NCI-H345 (cell line): ENCODE data around the gene SLC66A3.
A peak's percentile ranks its signal among the peaks of the same experiment; 100 is the strongest.

ENCODE experiments used
- DNase-seq: peaks from one replicate; lab custom pipeline; 2025; lab: John Stamatoyannopoulos, UW

The SLC66A3 gene

DNA sequence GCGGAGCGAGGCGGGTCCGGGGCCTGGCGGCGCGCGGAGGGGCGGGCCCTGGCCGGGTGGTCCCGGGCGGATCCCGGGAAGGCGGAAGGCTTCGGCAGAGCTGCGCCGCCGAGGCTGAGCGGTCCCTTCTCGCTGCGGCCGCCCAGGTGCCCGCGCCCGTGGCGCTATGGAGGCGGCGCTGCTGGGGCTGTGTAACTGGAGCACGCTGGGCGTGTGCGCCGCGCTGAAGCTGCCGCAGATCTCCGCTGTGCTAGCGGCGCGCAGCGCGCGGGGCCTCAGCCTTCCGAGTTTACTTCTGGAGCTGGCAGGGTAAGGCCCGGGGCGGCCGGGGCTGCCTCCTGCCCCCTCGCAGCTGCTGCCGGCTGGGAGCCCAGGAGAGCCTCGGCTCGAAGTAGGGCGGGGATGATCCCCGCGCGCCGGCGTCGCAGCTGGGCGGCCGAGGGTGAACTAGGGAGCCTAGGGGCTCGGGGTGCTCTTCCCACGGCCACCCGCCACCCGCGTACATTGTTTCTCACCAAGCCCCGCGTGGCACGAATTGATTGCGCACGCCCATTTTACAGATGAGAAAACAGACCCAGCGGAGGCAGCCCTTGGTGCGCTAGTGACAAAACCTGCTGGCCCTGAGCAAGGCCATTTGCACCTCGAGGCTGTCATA, at the start of gene SLC66A3:
SLC66A3 (plus strand) TSS at position 87 of the 655 bp plus-strand sequence; CDS start at position 167, 80 bp downstream.
- no peak for DNase-seq

GRCh38 chr2:11109002-11109401, 46.3 kb upstream of the SLC66A3 start:
- no peak for DNase-seq

GRCh38 chr2:11112870-11113428, 42.3 kb upstream of the SLC66A3 start:
- DNase-seq: no peak

- DNase-seq: no peak
Observed at GRCh38 chr2:11117776-11118175, 37.5 kb upstream of the SLC66A3 start.

- no peak for DNase-seq
Observed at GRCh38 chr2:11118761-11119160, 36.5 kb upstream of the SLC66A3 start.

DNA sequence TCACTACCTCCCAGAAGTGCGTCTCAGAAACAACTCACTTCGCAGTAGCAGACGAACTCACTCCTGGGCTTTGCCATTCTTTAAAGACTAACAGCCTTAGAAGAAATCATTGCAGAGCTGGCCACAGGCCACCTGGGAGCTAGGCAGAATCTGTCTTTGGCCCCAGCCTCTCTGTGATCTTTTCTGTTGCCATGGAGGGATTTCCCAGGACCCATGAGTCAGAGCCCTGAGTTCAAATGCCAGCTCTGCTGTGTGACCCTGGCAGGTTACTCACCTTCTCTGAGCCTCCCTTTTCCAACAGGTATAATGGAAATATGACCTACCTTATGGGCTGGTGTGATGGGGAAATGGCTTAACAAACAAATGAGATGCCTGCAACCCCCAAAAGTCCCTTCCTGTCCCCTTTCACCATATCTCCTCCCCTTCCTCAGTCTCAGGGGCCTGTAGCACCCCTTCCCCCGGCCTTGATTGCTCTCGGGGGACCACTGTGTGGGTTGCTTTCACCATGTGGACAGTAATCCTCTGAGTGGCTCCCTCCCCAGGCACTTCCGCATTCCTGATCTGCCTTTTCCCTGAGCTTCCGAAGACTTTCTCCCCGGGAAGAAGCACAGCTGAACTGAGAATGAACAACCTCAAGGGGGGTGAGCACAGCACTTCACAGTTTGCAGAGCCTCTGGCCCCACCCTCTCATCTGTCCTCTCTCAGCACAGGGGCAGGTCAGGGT, 34.0 kb upstream of the SLC66A3 start:
- no peak for DNase-seq

DNA sequence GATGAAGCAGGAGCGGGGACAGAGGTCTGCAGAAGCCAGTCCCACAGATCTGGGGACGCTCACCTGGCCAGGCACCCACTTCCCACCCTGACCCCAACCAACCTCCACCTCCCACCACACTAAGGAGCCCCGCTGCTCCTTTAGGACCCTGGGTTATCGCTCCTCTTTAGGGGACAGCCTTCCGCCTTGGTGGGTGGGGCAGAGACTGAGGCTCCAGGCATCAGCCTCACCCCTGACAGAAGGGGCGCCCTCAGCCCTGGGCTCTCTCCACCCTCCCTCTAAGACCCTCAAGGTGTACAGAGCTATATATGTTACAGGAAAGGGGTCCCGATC, 33.5 kb upstream of the SLC66A3 start:
- no peak for DNase-seq

DNA sequence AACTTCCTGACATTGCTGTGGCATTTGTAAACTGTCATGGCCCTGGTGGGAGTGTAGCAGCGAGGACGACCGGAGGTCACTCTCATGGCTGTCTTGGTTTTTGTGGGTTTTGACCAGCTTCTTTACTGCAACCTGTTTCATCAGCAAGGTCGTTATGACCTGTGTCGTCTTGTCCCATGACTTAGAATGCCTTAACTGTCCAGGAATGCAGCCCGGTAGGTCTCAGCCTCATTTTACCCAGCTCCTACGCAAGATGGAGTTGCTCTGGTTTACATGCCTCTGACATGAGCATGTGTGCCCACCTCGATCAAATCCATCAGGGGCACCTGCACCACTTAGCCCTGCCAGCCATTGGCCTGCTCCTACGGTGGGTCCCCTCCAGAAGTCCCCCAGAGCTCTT, 32.9 kb upstream of the SLC66A3 start:
- DNase-seq: no peak

DNA sequence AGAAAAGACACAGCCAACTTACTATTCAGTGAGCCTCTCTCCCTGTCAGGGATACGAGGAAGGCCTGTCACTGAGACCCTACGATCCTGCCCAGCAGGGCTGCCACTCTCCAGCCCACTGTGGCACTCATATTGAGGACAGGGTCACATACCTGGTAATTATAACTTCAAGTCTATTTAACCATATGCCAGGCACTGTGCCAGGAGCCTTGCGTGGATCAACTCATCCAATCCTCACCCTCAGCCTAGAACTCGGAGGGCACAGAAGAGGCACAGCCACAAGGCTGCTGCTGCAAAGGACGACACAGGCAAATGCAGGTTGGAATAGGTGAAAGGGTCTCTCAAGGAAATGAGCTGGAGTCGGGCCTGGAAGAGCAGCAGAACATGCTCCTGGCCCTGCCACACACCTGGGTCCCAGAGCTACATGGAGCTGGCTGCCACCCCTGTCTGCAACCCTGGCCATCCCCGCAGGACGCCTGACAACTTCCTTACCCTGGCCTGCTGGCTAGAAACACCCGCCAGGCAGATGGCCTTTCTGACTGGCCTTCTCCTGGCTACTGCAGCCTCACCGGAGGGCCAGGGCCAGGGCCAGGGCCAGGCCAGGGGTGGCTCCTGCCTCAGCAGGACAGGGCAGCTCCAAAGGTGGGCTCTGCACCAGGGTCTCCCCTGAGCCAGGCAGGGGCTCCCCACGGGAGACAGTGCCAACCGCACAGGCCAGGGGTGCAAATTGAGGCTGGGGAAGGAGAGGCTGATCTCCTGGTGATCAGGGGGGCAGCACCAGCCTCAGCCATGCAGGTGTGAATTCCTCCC, 32.1 kb upstream of the SLC66A3 start:
- DNase-seq: peak; percentile 49

- peak; percentile 91 for DNase-seq
Observed at GRCh38 chr2:11123856-11124759, 31.2 kb upstream of the SLC66A3 start.

GRCh38 chr2:11124760-11125068, 30.6 kb upstream of the SLC66A3 start:
- DNase-seq: no peak

GRCh38 chr2:11127761-11128160, 27.5 kb upstream of the SLC66A3 start:
- peak; percentile 43 for DNase-seq

DNA sequence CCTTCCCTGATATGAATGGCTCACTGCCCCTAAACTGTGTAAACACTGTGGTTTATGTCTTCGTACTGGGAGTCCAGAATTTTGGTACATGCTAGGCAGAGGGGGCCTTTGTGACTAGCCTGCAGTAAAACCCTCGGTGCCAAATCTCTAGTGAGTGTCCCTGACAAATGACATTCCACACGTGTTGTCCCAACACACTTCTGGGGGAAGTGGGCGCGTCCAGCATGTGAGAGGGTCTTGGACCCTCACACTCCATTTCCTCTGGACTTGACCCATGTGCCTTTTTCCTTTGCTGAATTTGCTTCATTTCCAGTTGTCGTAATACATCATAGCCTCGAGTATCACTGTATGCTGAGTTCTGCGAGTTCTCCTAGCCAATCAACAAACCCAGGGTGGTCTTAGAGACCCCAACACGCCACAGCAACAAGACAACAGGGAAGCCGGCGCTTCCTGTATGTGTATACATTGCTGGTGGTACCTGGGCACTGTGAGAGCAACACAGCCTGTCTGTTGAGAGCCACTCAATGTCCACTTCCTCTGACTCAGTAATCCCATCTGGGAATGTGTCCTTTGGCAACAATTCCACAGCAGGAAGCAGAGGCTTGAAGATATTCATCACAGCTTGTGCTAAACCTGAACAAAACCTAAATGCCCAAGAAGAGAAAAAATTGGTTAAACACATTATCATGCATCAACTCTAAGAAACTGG, 26.9 kb upstream of the SLC66A3 start:
- no peak for DNase-seq

GRCh38 chr2:11129598-11130449, 25.4 kb upstream of the SLC66A3 start:
- peak; percentile 31 for DNase-seq

DNA sequence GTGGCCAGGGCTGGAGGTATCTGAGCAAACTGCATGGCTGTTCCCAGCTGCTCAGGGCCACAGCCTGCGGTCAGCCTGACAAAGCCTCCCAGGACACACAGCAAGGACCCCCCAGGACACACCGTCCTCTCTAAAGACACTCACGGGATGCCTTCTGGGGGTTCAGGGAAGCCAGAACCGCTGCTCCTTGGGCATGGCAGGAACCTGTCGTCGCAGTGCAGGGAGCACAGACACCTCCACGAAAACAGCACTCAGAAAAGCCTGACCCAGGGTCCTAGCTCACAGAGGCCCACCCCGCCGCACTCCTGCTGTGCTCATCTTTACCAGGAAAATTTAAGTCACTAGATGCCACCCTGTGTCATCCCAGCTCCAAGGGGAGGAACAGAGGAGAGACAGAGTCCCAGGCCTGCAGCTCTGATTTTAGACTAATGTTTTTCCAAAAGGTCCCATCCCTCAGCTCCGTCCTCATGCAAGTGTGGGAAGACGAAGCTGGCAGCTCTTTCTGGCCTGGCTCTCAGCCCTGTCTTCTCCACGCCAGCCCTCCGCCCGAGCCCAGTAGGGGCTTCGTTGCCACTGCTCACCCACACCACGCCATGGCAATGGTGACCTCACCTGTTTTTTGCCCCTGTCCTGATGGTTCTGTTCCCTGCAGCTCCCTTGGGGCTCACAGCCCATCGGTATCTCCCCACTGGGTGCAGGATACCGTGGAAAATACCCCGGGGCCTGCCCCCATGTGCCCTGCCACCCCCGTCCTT, 23.9 kb upstream of the SLC66A3 start:
- no peak for DNase-seq

- no peak for DNase-seq
Observed at GRCh38 chr2:11132036-11132671, 23.1 kb upstream of the SLC66A3 start.

GRCh38 chr2:11133238-11133935, 21.9 kb upstream of the SLC66A3 start:
- DNase-seq: no peak

DNA sequence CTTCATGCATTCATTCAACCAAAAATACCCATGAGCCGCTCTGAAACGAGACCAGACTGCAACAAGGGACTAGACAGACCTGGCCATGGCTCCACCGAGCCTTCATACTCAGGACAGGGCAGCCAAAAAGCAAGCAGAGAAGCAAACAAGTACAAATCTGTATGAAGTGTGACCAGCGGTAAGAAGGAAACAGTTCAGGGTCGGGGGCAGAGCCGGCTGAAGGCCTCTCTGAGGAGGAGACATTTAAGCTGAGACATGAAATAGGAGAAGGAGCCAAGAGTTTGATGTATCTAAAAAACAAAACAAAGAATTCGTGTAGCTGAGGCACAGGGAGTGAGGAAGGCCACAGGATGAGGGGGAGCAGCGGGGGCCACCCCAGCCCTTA, 21.3 kb upstream of the SLC66A3 start:
- DNase-seq: no peak
